DND-41 (cell line): Measurements from ENCODE around the gene AP2B1.

Experiments
- CTCF ChIP-seq: IDR thresholded peaks from 2 replicates; pipeline ENCODE4 v1.5.1; 2012; ENCODE audit warnings: borderline replicate concordance, low read length, moderate library complexity, mild to moderate bottlenecking; ENCODE audit not compliant: poor library complexity, severe bottlenecking; ENCODE audit errors: extremely low read depth
- EZH2 ChIP-seq: IDR thresholded peaks from 3 replicates; pipeline ENCODE4 v1.6.1; 2012; ENCODE audit warnings: borderline replicate concordance, low read depth, mild to moderate bottlenecking, moderate library complexity, low read length, inconsistent platforms; ENCODE audit not compliant: severe bottlenecking

- no peak for TF ChIP-seq CTCF
- TF ChIP-seq EZH2: no peak
Observed at GRCh38 chr17:35548208-35548810, 38.8 kb upstream of the AP2B1 start.
